MM.1S (cell line): ENCODE measurements around the gene PPIP5K1.
"Not testable (repeated sequence)": the region's sequence is repeated elsewhere in the genome, so short reads cannot be mapped to it uniquely, and the experiment has no call there.

ENCODE experiments used
- DNase-seq: peaks from one replicate; pipeline ENCODE4 v3.0.0-alpha.2; 2015
- H2AFZ ChIP-seq: fragments of 300-600 bp; sonication (generic); 2 replicates; pipeline ENCODE4 v1.6.0; 2016; ENCODE audit warnings: antibody characterized with exemption, low read length
- H3F3A ChIP-seq: fragments of 300-600 bp; sonication (generic); 2 replicates; pipeline ENCODE4 v1.6.1; 2016; ENCODE audit warnings: mild to moderate bottlenecking, antibody characterized with exemption, low read length, moderate library complexity, mixed read lengths; ENCODE audit not compliant: insufficient read depth
- H3K27ac ChIP-seq: fragments of 300-600 bp; sonication (generic); 2 replicates; pipeline ENCODE4 v1.5.1; 2016; ENCODE audit warnings: mild to moderate bottlenecking, low read length
- H3K27me3 ChIP-seq: fragments of 300-600 bp; sonication (generic); replicated peaks from 2 replicates; pipeline ENCODE4 v1.6.0; 2016; ENCODE audit warnings: low read length; ENCODE audit not compliant: insufficient read depth
- H3K36me3 ChIP-seq: fragments of 300-600 bp; sonication (generic); replicated peaks from 2 replicates; pipeline ENCODE4 v1.6.1; 2016; ENCODE audit warnings: mild to moderate bottlenecking, low read length, mixed read lengths; ENCODE audit not compliant: insufficient read depth
- H3K4me1 ChIP-seq: fragments of 300-600 bp; sonication (generic); 2 replicates; pipeline ENCODE4 v1.6.1; 2016; ENCODE audit warnings: low read length, mixed read lengths
- H3K4me2 ChIP-seq: fragments of 300-600 bp; sonication (generic); 2 replicates; pipeline ENCODE4 v1.6.0; 2016; ENCODE audit warnings: low read depth, low read length
- H3K4me3 ChIP-seq: fragments of 300-600 bp; sonication (generic); 2 replicates; pipeline ENCODE4 v1.5.1; 2016; ENCODE audit warnings: low read length, mixed read lengths
- H3K79me2 ChIP-seq: fragments of 300-600 bp; sonication (generic); 2 replicates; pipeline ENCODE4 v1.6.1; 2016; ENCODE audit warnings: mixed run types, low read length, mixed read lengths
- H3K9ac ChIP-seq: fragments of 300-600 bp; sonication (generic); 2 replicates; pipeline ENCODE4 v1.6.1; 2016; ENCODE audit warnings: low read length, mixed read lengths
- H3K9me2 ChIP-seq: fragments of 300-600 bp; sonication (generic); replicated peaks from 2 replicates; pipeline ENCODE4 v1.6.1; 2016; ENCODE audit warnings: mild to moderate bottlenecking, low read length, mixed read lengths; ENCODE audit not compliant: insufficient read depth
- H3K9me3 ChIP-seq: fragments of 300-600 bp; sonication (generic); replicated peaks from 2 replicates; pipeline ENCODE4 v1.6.1; 2016; ENCODE audit warnings: mild to moderate bottlenecking, low read length, mixed read lengths; ENCODE audit not compliant: insufficient read depth
- H4K20me1 ChIP-seq: fragments of 300-600 bp; sonication (generic); 2 replicates; pipeline ENCODE4 v1.6.1; 2016; ENCODE audit warnings: mild to moderate bottlenecking, low read length, moderate library complexity, mixed read lengths; ENCODE audit not compliant: insufficient read depth
- CTCF ChIP-seq: fragments of 300-600 bp; sonication (generic); IDR thresholded peaks from 2 replicates; pipeline ENCODE4 v1.5.1; 2016; ENCODE audit warnings: antibody characterized with exemption, low read length, mixed read lengths
- EZH2 ChIP-seq: fragments of 300-600 bp; sonication (generic); optimal IDR thresholded peaks from 2 replicates; pipeline ENCODE3; 2017; ENCODE audit warnings: low read depth, mild to moderate bottlenecking, antibody characterized with exemption, low read length, mixed read lengths
- EZH2phosphoT487 ChIP-seq: fragments of 300-600 bp; sonication (generic); IDR thresholded peaks from 2 replicates; pipeline ENCODE4 v1.6.1; 2018; ENCODE audit warnings: antibody characterized with exemption, low read length

The PPIP5K1 gene

DNA sequence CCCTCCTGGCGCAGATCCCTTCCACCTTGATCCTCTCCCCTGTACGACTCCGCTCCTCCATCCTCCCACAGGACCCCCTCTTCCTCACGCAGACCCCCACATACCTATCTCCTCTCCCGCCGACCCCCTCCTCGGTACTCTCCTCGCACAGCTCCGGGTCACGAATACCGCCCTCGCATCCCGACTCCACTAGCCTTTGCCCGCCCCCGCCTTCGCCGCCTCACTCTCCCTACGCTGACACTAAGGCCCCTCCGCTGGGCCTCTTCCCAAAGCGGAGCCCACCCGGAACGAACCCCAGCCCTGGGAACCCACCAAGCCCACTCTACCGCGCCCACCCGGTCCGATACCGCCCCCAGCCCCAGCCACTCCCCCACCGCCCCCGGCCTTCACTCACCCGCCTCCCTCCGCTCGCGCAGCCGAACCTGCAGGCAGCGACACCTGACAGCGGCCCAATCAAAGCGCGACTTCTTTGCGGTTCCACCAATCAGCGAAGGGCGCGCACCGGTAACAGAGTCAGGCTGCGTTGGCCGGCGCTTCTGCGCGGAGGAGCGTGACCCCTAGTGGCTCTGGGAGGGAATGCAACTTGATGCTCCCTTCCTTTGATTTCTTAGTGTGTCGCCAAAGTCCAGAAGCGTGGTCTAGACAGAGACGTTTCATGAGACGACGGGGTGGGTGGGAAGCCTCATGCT lies at the start of gene PPIP5K1:
TSS of gene PPIP5K1 (minus strand) at position 431 of the 689 bp plus-strand sequence. CDS start 5,704 bp downstream, outside the sequence.
- not testable (repeated sequence) for H3K27me3 ChIP-seq, H3K9me3 ChIP-seq, H3K27ac ChIP-seq, DNase-seq, H3K4me3 ChIP-seq, H3K4me2 ChIP-seq, H3K9me2 ChIP-seq, H3F3A ChIP-seq, H3K9ac ChIP-seq, H3K4me1 ChIP-seq, H2AFZ ChIP-seq, H3K79me2 ChIP-seq, H4K20me1 ChIP-seq, H3K36me3 ChIP-seq

DNA sequence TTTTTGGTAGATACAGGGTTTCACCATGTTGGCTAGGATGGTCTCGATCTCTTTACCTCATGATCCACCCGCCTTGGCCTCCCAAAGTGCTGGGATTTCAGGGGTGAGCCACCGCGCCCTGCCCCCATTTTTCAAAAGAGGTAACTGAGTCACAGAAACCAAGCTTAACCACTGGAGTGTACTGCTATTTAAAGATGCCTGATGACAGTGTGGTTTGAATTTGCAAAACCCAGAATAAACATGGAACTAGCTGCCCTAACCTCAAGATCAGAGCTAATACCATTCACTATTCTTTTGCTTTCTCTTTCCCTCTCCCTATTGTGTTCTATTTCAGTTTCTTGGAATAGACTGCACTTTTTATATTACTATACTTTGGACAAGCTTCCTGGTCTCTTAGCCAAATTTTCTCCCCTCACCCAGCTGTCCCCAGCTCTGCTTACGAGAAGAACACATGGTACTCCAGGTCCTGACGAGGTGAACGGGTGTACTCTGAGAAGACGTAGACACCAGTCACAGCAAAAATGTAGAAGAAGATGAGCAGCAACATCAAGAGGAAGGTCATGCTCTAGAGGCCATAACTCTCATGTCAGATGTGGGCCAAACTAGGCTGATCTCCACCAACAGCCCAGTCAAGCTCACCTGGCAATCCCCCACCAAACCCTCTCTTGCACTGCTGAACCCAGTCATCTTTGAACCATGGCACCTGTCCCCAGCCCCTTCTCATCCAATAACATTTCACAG lies 48.6 kb upstream of the PPIP5K1 start:
- H3K79me2 ChIP-seq, H3K4me3 ChIP-seq, H2AFZ ChIP-seq, DNase-seq, H4K20me1 ChIP-seq, H3K36me3 ChIP-seq, H3K27ac ChIP-seq, H3K9me2 ChIP-seq, H3F3A ChIP-seq, H3K9ac ChIP-seq, H3K9me3 ChIP-seq, H3K27me3 ChIP-seq, H3K4me1 ChIP-seq: not testable (repeated sequence)
- H3K4me2 ChIP-seq, result peak overlapping the region; percentile 18; the same call in 1 of the 2 replicates

DNA sequence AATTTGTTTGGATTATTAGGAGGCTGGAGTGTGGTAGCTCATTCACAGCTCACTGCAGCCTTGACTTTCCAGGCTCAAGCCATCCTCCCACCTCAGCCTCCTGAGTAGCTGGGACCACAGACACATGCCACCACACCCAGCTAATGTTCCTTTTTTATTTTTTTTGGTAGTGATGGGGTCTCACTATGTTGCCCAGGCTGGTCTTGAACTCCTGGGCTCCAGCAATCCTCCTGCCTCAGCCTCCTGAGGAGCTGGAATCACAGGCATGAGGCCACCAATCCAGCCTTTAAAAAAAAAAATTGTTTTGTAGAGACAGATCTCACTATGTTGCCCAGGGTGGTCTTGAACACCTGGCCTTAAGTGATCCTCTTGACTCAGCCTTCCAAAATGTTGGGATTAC lies 36.9 kb upstream of the PPIP5K1 start:
- H3K36me3 ChIP-seq, H3K9ac ChIP-seq, H3K27me3 ChIP-seq, H3K79me2 ChIP-seq, H3K4me3 ChIP-seq, H4K20me1 ChIP-seq, H3K9me2 ChIP-seq, H3K4me1 ChIP-seq, H3K9me3 ChIP-seq, DNase-seq, H3F3A ChIP-seq, H2AFZ ChIP-seq, H3K27ac ChIP-seq, H3K4me2 ChIP-seq: not testable (repeated sequence)

GRCh38 chr15:43625106-43625505 lies 35.1 kb upstream of the PPIP5K1 start:
- H2AFZ ChIP-seq, result no peak overlapping the region
- H3K4me1 ChIP-seq, result no peaks in the 10 kb centered on the region
- H3K4me3 ChIP-seq, result no peak overlapping the region
- H3K27me3 ChIP-seq, result no peaks in the 10 kb centered on the region
- H3F3A ChIP-seq, result no peaks in the 10 kb centered on the region
- no peaks in the 10 kb centered on the region for H3K9me3 ChIP-seq
- H3K9ac ChIP-seq, result no peak overlapping the region
- H3K36me3 ChIP-seq, result no peaks in the 10 kb centered on the region
- TF ChIP-seq EZH2phosphoT487 (no peak), CTCF (no peak), EZH2 (no peak)
- no peaks in the 10 kb centered on the region for H3K9me2 ChIP-seq
- no peak overlapping the region for H3K27ac ChIP-seq
- no peaks in the 10 kb centered on the region for H3K79me2 ChIP-seq
- H4K20me1 ChIP-seq, result no peaks in the 10 kb centered on the region
- no peak for DNase-seq
- no peak overlapping the region for H3K4me2 ChIP-seq

- H3K36me3 ChIP-seq, H3K27ac ChIP-seq, DNase-seq, H3F3A ChIP-seq, H3K9me3 ChIP-seq, H3K4me3 ChIP-seq, H2AFZ ChIP-seq, H3K79me2 ChIP-seq, H3K4me2 ChIP-seq, H3K9ac ChIP-seq, H3K27me3 ChIP-seq, H4K20me1 ChIP-seq, H3K9me2 ChIP-seq, H3K4me1 ChIP-seq: not testable (repeated sequence)
Measured at GRCh38 chr15:43622068-43622799, 32.2 kb upstream of the PPIP5K1 start.

GRCh38 chr15:43618700-43619099 lies 28.7 kb upstream of the PPIP5K1 start, which contains the start of gene STRC:
Gene STRC, minus strand, starts transcription at chr15:43618800. Its CDS starts 78 bp downstream, at chr15:43618722.
- DNase-seq, H3K9me3 ChIP-seq, H3K36me3 ChIP-seq, H3F3A ChIP-seq, H3K4me2 ChIP-seq, H3K4me3 ChIP-seq, H4K20me1 ChIP-seq, H3K4me1 ChIP-seq, H3K9me2 ChIP-seq, H3K79me2 ChIP-seq, H2AFZ ChIP-seq, H3K9ac ChIP-seq, H3K27me3 ChIP-seq, H3K27ac ChIP-seq: not testable (repeated sequence)
